DMS 273 treated with DMSO at 0.1 percent for 48 hours (cell line): Measurements from ENCODE around the gene CELA1.
"Not testable (repeated sequence)": the region's sequence is repeated elsewhere in the genome, so short reads cannot be mapped to it uniquely, and the experiment has no call there.

Experiments used
- DNase-seq: peaks from one replicate; lab custom pipeline; 2025; lab: John Stamatoyannopoulos, UW

Gene CELA1

DNA sequence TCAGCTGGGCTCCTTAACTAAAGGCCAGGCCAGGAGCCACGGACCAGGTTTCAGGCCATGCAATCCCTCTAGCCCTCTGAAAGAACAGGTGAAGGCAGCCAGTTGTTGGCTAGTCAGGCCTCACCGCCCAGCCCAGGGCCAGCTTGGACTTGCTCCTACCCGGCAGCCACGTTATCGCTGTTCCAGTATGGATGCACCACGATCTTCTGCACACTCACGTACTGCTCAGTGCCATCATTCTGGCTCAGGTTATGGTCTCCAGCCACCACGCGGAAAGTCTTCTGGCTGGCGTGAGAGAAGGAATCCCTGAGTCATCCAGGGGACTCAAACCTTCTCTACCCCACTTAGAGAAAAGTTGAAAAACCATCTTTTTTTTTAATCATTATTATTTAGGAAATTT, 4.1 kb downstream of the CELA1 start:
- no peak for DNase-seq

DNA sequence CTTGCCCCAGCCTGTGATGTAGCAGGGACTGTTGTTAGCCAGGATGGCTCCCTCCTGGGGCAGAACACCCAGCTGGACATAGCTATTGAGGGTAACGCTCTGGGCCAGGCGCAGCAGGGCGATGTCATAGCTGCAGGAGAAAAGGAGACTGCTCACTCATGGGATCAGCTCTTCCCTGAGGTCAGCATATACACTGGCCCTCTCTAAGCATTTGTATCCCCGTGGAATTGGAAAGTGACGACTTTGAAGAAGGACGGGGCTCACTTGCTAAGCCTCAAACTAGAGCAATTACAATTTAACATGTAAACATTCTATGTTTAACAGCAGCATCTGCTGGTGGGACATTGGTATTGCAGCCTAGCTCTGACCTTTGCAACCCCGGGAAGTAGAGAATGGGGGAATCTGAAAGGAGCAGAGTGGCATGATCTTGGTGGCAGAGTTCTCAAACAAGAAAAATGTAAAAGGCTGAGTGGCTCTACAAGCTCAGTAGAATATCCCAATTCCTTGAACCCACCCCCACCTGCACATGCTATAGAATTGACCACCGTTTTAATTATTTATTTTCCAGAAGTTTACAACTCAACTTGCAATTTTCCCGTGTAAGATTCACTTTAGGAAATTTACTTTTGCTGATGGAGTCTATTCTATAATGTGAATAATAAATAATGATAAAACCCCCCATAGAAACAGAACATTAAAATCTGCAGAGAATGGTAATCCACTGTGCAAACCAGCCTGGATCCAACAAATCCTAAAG, 5.0 kb downstream of the CELA1 start:
- DNase-seq, result no peak

DNA sequence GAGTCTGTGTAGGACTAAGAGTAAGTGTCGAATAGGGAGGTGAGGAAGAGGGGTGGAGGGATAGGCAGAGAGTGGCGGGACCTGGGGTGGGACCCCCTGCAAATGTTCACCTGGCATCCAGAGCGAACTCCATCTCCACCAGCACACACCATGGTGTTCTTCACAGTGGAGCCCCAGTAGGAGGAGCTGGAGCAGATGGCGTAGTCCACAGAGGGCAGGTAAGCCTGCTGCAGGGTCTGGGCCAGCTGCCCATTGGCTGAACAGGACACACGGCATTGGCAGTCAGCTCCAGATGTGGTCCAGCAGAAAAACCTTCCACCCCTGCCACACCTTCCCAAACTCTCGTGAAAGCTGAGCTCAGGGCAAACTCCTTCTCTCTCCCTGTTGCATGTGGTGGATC, 6.7 kb downstream of the CELA1 start:
- no peak for DNase-seq

DNA sequence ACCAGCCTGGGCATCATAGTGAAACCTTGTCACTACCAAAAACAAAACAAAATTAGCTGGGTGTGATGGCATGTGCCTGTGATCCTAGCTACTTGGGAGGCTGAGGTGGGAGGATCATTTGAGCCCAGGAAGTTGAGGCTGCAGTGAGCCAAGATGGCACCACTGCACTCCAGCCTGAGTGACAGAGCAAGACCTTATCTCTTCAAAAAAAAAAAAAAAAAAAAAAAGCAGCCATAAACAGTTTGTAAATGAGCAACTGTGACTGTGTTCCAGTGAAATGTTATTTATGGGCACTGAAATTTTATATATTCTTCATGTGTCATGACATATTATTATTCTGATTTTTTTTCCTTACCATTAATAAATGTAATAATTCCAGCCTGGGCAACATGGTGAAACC, 9.1 kb downstream of the CELA1 start:
- not testable (repeated sequence) for DNase-seq

DNA sequence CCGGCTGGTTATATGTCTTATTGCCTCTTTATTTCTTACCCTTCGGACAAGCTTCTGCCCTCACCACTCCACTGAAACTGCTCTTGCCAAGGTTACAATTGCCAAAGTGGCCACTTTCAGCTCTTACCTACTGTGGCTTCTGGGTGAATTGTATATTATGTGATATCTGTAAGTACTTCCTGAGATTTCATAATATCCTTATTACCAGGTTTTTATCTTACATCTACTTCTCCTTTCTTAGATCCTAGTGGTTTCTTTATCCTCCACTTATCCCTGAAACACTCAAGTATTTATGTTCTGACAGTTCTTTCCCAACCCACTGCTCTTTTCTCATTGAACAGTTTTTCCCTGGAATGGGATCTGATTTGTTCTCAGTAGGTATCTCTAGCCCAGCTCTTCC, 10.5 kb downstream of the CELA1 start:
- no peak for DNase-seq

DNA sequence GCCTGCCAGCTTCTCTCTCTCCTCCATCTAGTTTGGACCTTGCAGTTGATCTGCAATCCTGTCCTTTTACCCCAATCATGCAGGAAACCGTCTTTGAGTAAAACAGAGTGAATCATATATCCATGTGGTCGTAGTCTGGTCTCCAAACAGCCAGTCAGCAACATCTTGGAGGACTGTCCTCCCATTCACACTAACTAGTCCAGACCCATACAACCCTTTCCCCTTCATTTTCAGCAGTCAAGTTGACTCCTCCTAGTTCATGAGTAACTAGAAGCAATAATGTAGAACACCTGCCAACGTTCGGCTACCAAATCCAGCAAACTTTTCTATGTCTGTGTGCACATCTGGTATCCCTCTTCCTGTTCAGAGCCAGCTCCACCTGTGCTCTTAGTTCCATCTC, 11.7 kb downstream of the CELA1 start:
- no peak for DNase-seq

- DNase-seq, result no peak
Measured at GRCh38 chr12:51333536-51333935, 12.9 kb downstream of the CELA1 start.

- DNase-seq, result no peak
Measured at GRCh38 chr12:51330186-51330585, 16.3 kb downstream of the CELA1 start.

DNA sequence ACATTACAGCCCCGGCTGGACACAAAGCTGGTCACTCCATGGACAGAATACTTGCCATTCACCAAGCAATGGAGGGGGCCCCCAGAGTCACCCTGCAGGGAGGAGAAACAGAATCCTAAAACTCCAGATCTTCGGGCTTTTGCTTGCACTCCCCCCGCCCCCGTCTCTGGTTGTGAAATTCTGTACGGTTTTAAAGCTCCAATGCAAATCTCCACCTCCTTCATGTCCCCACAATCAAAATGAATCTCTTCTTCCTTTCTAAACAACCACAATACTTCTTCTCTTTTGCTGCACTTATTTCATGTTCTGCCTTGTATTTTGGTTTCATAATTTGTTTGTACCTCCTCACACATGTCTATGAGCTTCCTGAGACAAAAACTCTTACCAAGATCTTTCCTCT, 16.7 kb downstream of the CELA1 start:
- DNase-seq, result no peak

- DNase-seq, result no peak
Measured at GRCh38 chr12:51328587-51328986, 17.9 kb downstream of the CELA1 start.

- no peak for DNase-seq
Measured at GRCh38 chr12:51326698-51327439, 19.6 kb downstream of the CELA1 start.

- DNase-seq, result no peak
Measured at GRCh38 chr12:51324953-51325352, 21.5 kb downstream of the CELA1 start.

- DNase-seq, result no peak
Measured at GRCh38 chr12:51323966-51324895, 22.2 kb downstream of the CELA1 start, which contains the start of gene BIN2. Gene BIN2 (minus strand): TSS chr12:51324174. CDS start chr12:51324102, 72 bp downstream.

- no peak for DNase-seq
Measured at GRCh38 chr12:51323317-51323960, 23.0 kb downstream of the CELA1 start.

- no peak for DNase-seq
Measured at GRCh38 chr12:51322452-51322851, 24.0 kb downstream of the CELA1 start.

DNA sequence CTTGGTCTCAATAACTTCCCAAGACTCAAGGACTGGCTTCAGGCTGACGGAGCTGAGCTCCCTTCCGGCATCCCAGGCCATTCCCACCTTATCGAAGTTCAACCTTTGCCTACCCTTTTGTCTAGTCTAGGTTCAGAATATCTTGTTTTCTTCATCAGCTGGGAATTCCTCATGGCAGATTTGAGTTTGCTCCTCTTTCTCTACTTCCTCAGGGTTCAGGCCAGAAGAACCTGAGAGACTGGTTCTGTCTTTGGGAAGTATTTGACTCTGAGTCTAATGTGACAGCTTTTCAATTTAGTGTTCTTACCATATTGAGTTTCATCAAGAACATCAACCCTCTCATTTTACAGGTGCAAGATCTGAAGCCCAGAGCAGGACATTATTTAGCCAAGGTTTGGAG, 24.6 kb downstream of the CELA1 start:
- DNase-seq, result no peak

GRCh38 chr12:51320695-51321320, 25.7 kb downstream of the CELA1 start:
- no peak for DNase-seq

GRCh38 chr12:51320311-51320694, 26.2 kb downstream of the CELA1 start:
- DNase-seq, result no peak

DNA sequence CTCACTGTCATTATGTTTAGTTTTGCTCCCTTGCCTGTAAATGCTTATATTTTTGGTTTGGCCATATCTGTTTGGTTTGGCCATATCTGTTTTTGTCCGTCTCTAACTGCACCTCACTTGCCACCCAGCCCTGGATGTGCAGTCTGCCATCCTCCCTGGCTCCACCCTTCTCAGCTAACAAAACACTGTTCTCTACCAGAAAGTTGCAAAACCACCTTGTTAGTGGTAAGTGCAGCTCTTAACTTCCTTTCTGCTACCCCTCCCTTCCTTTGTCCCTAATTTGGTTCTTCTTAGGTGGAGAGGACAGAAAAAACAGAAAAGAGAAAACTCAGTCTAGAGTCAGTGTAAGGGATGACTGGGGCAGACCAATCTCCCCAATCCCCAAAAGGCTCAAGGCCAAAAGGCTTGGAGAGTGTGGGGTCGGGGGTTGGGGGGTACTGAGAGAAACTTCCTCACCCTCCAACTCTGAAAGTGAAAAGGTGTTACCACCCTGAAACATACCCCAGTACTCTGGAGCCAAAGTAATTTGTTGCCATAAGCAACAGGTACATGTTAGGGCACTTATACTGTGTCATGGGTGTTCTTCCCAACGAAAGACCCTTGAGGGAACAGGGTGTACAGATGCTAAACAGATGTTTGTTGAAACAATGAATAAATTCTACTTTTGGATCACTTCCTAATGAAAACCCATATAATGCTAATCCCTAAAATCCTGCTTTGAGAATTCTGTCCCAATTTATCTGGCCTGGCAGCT, 27.5 kb downstream of the CELA1 start:
- no peak for DNase-seq

DNA sequence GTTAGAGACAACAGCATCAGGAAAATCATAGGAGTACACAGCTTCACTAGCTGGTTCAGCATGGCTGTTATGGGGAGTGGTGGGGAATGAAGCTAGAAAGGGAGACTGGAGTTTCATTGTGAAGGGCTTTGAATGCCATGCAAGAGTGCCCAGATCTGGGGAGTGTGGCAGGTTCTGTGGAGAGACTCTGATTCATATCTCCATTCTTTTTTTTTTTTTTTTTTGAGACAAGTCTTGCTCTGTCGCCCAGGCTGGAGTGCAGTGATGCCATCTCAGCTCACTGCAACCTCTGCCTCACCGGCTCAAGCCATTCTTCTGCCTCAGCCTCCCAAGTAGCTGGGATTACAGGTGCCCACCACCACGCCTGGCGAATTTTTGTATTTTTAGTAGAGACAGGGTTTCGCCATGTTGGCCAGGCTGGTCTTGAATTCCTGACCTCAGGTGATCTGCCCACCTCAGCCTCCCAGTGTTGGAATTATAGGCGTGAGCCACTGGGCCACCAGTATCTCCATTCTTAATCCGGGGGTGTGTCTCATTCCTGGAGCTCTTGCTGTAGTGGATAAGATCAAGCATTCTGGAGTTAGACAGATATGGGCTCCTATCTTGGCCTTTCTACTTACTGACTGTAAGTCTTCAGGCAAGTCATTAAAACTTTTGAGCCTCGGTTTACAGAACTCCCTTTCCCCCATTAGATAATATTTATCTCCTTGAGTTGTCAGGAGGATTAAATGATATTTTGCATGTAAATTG, 28.2 kb downstream of the CELA1 start:
- DNase-seq, result not testable (repeated sequence)
